Measurements from ENCODE around the gene TPM4.

DNA sequence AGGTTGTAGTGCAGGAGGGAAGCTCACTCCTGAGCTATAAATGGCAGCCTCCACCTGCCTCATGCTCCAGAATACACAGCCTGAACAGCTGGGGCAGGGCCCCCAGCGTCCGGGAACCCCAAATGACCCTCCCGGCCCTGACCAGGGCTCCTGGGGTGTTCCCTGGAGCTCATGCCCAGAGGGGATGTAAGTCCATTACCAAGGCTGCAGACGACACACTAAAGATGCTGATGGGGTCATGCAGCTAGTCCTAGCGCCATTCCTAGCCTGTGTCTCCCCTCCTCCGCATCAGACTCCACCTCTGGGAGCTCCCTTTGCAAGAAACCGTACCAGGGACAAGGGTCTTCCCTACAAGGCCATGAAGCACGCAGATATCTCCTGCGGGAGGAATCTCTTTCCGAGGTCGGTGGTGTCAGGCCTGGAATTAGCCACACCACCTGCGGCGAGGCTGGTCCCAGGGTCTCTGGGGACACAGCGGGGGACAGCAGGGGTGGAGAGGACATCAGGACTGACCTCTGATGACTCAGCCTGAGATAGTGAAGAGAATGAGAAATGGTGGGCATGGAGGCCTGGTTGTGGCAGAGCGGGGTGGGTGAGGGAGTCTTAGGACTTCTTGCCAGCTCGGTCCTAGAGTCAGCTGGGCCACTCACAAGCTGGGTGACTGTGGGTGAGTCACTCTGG is 11.9 kb upstream of the TPM4 start:
- no peak for TF ChIP-seq POLR2A (IDR thresholded peaks at IDR 0.05)
- TF ChIP-seq, protein P1, sequence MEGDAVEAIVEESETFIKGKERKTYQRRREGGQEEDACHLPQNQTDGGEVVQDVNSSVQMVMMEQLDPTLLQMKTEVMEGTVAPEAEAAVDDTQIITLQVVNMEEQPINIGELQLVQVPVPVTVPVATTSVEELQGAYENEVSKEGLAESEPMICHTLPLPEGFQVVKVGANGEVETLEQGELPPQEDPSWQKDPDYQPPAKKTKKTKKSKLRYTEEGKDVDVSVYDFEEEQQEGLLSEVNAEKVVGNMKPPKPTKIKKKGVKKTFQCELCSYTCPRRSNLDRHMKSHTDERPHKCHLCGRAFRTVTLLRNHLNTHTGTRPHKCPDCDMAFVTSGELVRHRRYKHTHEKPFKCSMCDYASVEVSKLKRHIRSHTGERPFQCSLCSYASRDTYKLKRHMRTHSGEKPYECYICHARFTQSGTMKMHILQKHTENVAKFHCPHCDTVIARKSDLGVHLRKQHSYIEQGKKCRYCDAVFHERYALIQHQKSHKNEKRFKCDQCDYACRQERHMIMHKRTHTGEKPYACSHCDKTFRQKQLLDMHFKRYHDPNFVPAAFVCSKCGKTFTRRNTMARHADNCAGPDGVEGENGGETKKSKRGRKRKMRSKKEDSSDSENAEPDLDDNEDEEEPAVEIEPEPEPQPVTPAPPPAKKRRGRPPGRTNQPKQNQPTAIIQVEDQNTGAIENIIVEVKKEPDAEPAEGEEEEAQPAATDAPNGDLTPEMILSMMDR (IDR thresholded peaks at IDR 0.05): no peak

All from prostate gland (tissue), 2 donors.